Upper lobe of left lung (tissue), 6 donors: ENCODE measurements around the gene D2HGDH. TPM values are rescaled to one million over a fixed set of nuclear protein-coding genes. Genes with fewer than 3 reads are reported as not detected.

ENCODE experiments used
- ATAC-seq, 2 donors: fragments of 200-7000 bp; cut with Tn5 transposase; one replicate each; pipeline ENCODE4 v1.9.1; 2022; ENCODE audit warnings: mild to moderate bottlenecking in 2 of 2, moderate library complexity in 2 of 2; ENCODE audit not compliant: low FRiP score in 2 of 2
- DNase-seq, 2 donors: peaks; one replicate each; pipeline ENCODE4 v3.0.0-alpha.2; 2019 to 2020
- H3K27ac ChIP-seq, 4 donors: fragments of 200-600 bp; sonication (generic); one replicate each; pipeline ENCODE4 v1.5.1; 2016 to 2019
- H3K27me3 ChIP-seq, 4 donors: fragments of 200-600 bp; sonication (generic); one replicate each; pipeline ENCODE4 v1.5.1; 2017 to 2019
- H3K36me3 ChIP-seq, 4 donors: fragments of 200-600 bp; sonication (generic); one replicate each; pipeline ENCODE4 v1.5.1; 2016 to 2019
- H3K4me1 ChIP-seq, 4 donors: fragments of 200-600 bp; sonication (generic); one replicate each; pipeline ENCODE4 v1.5.1; 2018 to 2019
- H3K4me3 ChIP-seq, 4 donors: fragments of 200-600 bp; sonication (generic); one replicate each; pipeline ENCODE4 v1.5.1; 2017 to 2019; ENCODE audit warnings: mild to moderate bottlenecking in 2 of 4, moderate library complexity in 1 of 4
- H3K9me3 ChIP-seq, 4 donors: fragments of 200-600 bp; sonication (generic); one replicate each; pipeline ENCODE4 v1.5.1; 2018 to 2019
- CTCF ChIP-seq, 6 experiments: fragments of 450-650 bp in 4 of 6; fragments of 200-600 bp in 2 of 6; sonication (generic) in 2 of 6; IDR thresholded peaks; one replicate each; pipeline ENCODE4 v1.5.1; 2016 to 2019; ENCODE audit warnings: antibody characterized with exemption in 6 of 6
- EP300 ChIP-seq, 4 donors: sonication (generic); formaldehyde crosslinking; IDR thresholded peaks; one replicate each; pipeline ENCODE4 v1.5.1; 2017; ENCODE audit warnings: antibody characterized with exemption in 4 of 4, control low read depth in 2 of 4
- POLR2A ChIP-seq, 4 donors: fragments of 450-650 bp; IDR thresholded peaks; one replicate each; pipeline ENCODE4 v1.5.1; 2016 to 2017; ENCODE audit warnings: antibody characterized with exemption in 4 of 4, mild to moderate bottlenecking in 2 of 4
- POLR2AphosphoS5 ChIP-seq, 2 donors: sonication (generic); formaldehyde crosslinking; IDR thresholded peaks; one replicate each; pipeline ENCODE4 v1.5.1; 2017; ENCODE audit warnings: antibody characterized with exemption in 2 of 2
- WGBS, 2 donors: methylation state at CpG; one replicate each; pipeline ENCODE4 v1.1.5; 2017 to 2018; 5-methylcytosine and 5-hydroxymethylcytosine counted together
- total RNA-seq, 6 donors: library from RNA; depleted of rRNA in 4 of 6; stranded (reverse); fragments of >200 nt in 4 of 6; gene quantifications; one replicate each; pipeline versions ENCODE4 v1.1.0 to v1.2.1, GENCODE V29; 2016 to 2021
- donor health status: DM: no; HTN: no; CAD: no; lungs with moderate emphysema.
- donor health status: DM: no; HTN: yes; CAD: no; lungs with severe emphysema.

The D2HGDH gene
- total RNA-seq, 6 donors from 2014 or later = 12.5 to 155 (median 35.8) TPM

DNA sequence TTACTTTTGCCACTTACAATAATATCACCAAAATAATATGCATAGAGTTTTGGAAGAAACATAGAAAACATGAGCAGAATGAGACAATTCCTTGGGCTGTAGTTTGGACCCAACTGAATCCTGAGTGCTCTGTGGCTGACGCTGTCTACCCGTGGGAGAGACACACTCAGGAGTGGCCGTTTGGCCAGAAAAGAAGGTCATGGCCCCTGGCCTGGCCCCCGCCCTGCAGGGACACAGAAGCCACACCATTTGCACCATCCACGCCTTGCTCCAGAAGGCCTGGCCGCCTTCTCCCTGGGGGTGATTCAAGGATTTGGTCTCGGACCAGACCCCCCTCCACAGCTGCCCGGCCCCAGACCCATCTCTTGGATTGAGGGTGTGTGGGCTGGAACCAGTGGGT is 6.4 kb upstream of the D2HGDH start:
- H3K27ac ChIP-seq = peak overlapping the region in 1 of 4 donors; percentile 11
- H3K36me3 ChIP-seq = peaks cover 4 to 25% (median 13%) of the 10 kb centered on the region in 4 donors
- H3K4me1 ChIP-seq = peaks cover 0 to 3% (median under 1%) of the 10 kb centered on the region in 4 donors
- H3K4me3 ChIP-seq = no peak overlapping the region
- H3K9me3 ChIP-seq = peaks cover 0 to 5% (median 2%) of the 10 kb centered on the region in 4 donors
- no peaks in the 10 kb centered on the region for H3K27me3 ChIP-seq
- ATAC-seq (peak in 1 of 2 donors; percentile 18), DNase-seq (no peak)
- 85 to 86% methylated on average over 5 to 6 of the region's 8 CpGs for WGBS, 2 donors
- TF ChIP-seq CTCF (IDR thresholded peaks at IDR 0.05) (no peak), EP300 (IDR thresholded peaks at IDR 0.05) (no peak), POLR2A (IDR thresholded peaks at IDR 0.05) (no peak), POLR2AphosphoS5 (IDR thresholded peaks at IDR 0.05) (no peak)

DNA sequence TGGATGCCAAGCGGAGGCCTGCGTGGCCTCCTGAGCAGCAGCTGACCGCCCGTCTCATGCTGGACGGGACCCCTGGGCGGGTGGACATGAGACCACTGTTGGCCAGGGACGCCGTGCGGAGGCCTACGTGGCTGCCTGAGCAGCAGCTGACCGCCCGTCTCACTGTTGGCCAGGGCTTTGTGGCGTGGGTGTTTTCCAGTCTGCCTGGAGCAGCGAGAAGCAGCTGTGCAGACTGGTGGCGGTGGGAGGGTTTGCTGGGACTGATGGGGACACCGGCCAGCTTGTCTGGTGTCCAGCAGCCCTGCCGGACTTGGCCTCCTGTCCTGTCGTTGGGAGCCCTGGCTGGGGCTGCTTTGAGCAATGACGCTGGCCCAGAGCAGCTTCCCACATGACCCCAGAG is 5.8 kb upstream of the D2HGDH start:
- H3K9me3 ChIP-seq = no peaks in the 10 kb centered on the region
- no peak for TF ChIP-seq CTCF (IDR thresholded peaks at IDR 0.05)
- TF ChIP-seq EP300 (IDR thresholded peaks at IDR 0.05) = no peak
- TF ChIP-seq POLR2AphosphoS5 (IDR thresholded peaks at IDR 0.05) = no peak
- no peak for TF ChIP-seq POLR2A (IDR thresholded peaks at IDR 0.05)
- H3K27ac ChIP-seq = peak overlapping the region in 1 of 4 donors; percentile 11
- DNase-seq = no peak
- peaks cover under 1 to 7% (median 4%) of the 10 kb centered on the region in 4 donors for H3K4me1 ChIP-seq
- no peak overlapping the region for H3K4me3 ChIP-seq
- WGBS, 2 donors = 71 to 88% methylated on average over 10 to 19 of the region's 19 CpGs
- peaks cover 0 to 20% (median 7%) of the 10 kb centered on the region in 4 donors for H3K36me3 ChIP-seq
- no peaks in the 10 kb centered on the region for H3K27me3 ChIP-seq
- ATAC-seq = peak in 1 of 2 donors; percentile 69

DNA sequence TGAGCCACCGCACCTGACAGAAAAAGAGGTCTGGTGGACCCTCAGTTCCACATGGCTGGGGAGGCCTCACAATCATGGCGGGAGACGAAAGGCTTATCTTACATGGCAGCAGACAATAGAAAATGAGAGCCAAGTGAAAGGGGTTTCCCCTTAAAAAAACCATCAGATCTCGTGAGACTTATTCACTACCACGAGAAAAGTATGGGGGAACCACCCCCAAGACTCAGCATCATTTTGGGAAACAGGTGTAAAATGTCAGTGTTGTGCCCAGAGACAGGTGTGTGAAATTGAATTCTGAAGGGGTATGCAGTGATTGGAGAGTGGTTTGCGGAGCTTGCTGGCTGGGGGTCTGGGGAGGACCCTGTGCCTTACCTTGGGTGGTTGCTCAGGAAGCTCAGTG is 4.6 kb upstream of the D2HGDH start:
- Histone ChIP-seq H3K9me3 (no peaks in the 10 kb centered on the region), H3K27ac (no peak overlapping the region), H3K36me3 (peaks cover 0 to 10% (median 2%) of the 10 kb centered on the region in 4 donors), H3K4me3 (no peak overlapping the region), H3K4me1 (peaks cover 6 to 14% (median 9%) of the 10 kb centered on the region in 4 donors), H3K27me3 (no peaks in the 10 kb centered on the region)
- TF ChIP-seq EP300 (IDR thresholded peaks at IDR 0.05) = no peak
- no peak for TF ChIP-seq POLR2AphosphoS5 (IDR thresholded peaks at IDR 0.05)
- TF ChIP-seq CTCF (IDR thresholded peaks at IDR 0.05) = no peak
- TF ChIP-seq POLR2A (IDR thresholded peaks at IDR 0.05) = no peak
- ATAC-seq (no peak), DNase-seq (no peak)
- WGBS, 2 donors = 93 to 94% methylated on average over 6 of the region's 6 CpGs

DNA sequence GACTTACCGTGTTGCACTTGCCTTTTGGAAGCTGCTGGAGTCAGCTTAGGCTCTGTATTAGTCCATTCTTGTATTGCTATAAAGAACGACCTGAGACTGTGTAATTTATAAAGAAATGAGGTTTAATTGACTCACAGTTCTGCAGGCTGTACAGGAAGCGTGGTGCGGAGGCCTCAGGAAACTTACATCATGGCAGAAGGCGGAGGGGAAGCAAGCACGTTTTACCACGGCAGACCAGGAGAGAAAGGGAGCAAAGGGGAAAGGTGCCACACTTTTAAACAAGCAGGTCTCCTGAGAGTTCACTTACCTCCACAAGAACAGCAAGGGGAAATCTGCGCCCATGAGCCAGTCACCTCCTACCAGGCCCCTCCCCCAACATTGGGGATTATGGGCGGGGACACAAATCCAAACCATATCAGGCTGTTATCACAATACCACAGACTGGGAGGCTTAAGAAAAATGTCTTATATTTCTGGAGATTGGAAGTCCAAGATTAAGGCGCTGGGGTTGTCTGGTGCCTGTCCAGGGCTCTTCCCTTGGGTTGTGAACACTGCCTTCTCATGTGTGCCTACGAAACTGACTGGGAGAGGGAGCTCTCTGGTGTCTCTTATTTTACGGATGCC is 3.6 kb upstream of the D2HGDH start:
- DNase-seq (no peak), ATAC-seq (no peak)
- Histone ChIP-seq H3K36me3 (peaks cover 0 to under 1% (median 0%) of the 10 kb centered on the region in 4 donors), H3K27ac (no peak overlapping the region), H3K27me3 (no peaks in the 10 kb centered on the region), H3K9me3 (no peaks in the 10 kb centered on the region), H3K4me1 (peaks cover 10 to 21% (median 14%) of the 10 kb centered on the region in 4 donors), H3K4me3 (no peak overlapping the region)
- TF ChIP-seq EP300 (IDR thresholded peaks at IDR 0.05) = no peak
- no peak for TF ChIP-seq CTCF (IDR thresholded peaks at IDR 0.05)
- TF ChIP-seq POLR2A (IDR thresholded peaks at IDR 0.05) = no peak
- no peak for TF ChIP-seq POLR2AphosphoS5 (IDR thresholded peaks at IDR 0.05)
- WGBS, 2 donors = 72 to 86% methylated on average over 12 of the region's 12 CpGs
